ENCODE data around the gene FBP2. TPM values are rescaled to one million over a fixed set of nuclear protein-coding genes. Genes with fewer than 3 reads are reported as not detected.
"Not testable (repeated sequence)": the region's sequence is repeated elsewhere in the genome, so short reads cannot be mapped to it uniquely, and the experiment has no call there.

The FBP2 gene
- total RNA-seq, 2 donors from 2014 or later = 0.49 TPM; not detected in 1

DNA sequence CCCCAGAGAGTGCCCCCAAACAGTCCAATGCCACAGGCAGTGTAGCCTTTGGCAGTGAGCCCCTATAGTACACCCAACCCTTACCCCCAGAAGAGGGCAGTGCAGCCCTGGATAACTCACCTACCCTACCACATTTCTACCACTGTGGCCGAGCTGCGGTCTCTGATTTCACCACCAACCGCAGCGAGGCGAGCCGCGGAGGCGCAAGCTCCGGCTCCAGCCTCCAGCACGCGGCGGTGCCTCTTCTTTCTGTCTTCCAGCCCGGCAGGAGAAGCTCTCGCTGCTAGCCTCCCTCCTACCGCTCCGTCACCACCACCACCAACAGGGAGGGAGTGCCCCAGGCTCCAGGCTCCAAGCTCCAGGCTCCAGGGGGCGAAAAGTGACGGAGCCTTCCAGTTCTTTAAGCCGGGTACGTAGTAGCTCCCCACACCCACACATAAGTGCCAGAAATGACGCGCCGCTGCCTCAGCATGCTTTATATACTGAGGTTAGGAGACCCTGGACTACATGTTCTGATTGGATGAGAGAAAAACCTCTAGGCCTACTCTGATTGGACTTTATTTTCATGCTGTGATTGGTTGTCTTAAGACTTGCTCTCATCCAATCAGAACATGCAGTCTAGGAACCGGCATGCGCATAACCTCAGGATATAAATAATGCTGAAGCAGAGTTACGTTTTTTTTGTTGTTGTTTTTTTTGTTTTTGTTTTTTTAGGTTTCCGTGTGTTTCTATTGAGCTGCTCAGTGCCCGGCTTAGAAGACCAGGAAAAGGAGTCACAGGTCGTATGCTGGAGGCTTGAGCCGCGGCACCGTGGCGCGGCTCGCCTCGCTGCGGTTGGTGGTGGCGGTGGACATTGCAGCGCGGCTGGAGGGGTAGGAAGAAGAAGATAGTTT is 38.9 kb downstream of the FBP2 start, which contains the start of gene PCAT7:
Gene PCAT7 (plus strand): TSS at position 645 of the 893 bp plus-strand sequence.
- ATAC-seq (ENCODE audit: insufficient number of reproducible peaks, low FRiP score, low read depth) = no peak

DNA sequence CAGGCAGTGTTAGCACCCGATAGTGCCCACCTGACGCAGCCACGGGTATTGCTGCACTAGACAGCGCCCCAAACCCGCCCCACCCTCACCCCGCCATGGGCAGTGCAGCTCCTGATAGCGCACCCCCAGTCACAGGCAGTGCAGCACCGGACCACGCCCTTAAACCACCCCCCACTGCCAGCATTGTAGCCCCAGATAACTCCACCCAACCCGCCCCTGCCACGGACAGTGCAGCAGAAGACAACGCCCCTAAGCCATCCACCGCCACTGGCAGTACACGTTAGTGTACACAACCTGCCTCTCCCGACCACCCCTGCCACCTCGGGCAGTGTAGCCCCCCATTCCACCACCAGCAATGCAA is 39.6 kb downstream of the FBP2 start:
- no peak for ATAC-seq (ENCODE audit: insufficient number of reproducible peaks, low FRiP score, low read depth)
- TF ChIP-seq, protein P1, sequence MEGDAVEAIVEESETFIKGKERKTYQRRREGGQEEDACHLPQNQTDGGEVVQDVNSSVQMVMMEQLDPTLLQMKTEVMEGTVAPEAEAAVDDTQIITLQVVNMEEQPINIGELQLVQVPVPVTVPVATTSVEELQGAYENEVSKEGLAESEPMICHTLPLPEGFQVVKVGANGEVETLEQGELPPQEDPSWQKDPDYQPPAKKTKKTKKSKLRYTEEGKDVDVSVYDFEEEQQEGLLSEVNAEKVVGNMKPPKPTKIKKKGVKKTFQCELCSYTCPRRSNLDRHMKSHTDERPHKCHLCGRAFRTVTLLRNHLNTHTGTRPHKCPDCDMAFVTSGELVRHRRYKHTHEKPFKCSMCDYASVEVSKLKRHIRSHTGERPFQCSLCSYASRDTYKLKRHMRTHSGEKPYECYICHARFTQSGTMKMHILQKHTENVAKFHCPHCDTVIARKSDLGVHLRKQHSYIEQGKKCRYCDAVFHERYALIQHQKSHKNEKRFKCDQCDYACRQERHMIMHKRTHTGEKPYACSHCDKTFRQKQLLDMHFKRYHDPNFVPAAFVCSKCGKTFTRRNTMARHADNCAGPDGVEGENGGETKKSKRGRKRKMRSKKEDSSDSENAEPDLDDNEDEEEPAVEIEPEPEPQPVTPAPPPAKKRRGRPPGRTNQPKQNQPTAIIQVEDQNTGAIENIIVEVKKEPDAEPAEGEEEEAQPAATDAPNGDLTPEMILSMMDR (IDR thresholded peaks at IDR 0.05) = no peak
- Histone ChIP-seq H3K9me3 (no peaks in the 10 kb centered on the region), H3K4me1 (ENCODE audit: control insufficient read depth in 1 of 2, low read depth in 2 of 2) (no peaks in the 10 kb centered on the region), H3K27me3 (replicated peaks; ENCODE audit: insufficient read depth) (no peaks in the 10 kb centered on the region), H3K27ac (no peak overlapping the region), H3K36me3 (no peaks in the 10 kb centered on the region), H3K4me3 (no peak overlapping the region)
- DNase-seq (ENCODE audit: low spot score) = no peak

More for the DNA sequence above, 38.9 kb downstream of the FBP2 start, which contains the start of gene PCAT7:
- Histone ChIP-seq H3K4me1 (ENCODE audit: control insufficient read depth in 1 of 2, low read depth in 2 of 2) (no peaks in the 10 kb centered on the region), H3K27ac (no peak within 1 kb of the TSS), H3K9me3 (no peaks in the 10 kb centered on the region), H3K36me3 (no peaks in the 10 kb centered on the region), H3K27me3 (replicated peaks; ENCODE audit: insufficient read depth) (no peaks in the 10 kb centered on the region), H3K4me3 (peak within 1 kb of the TSS; percentile 47)
- TF ChIP-seq, protein P1 (IDR thresholded peaks at IDR 0.05) = peak; percentile 13
- no peak for DNase-seq (ENCODE audit: low spot score)

DNA sequence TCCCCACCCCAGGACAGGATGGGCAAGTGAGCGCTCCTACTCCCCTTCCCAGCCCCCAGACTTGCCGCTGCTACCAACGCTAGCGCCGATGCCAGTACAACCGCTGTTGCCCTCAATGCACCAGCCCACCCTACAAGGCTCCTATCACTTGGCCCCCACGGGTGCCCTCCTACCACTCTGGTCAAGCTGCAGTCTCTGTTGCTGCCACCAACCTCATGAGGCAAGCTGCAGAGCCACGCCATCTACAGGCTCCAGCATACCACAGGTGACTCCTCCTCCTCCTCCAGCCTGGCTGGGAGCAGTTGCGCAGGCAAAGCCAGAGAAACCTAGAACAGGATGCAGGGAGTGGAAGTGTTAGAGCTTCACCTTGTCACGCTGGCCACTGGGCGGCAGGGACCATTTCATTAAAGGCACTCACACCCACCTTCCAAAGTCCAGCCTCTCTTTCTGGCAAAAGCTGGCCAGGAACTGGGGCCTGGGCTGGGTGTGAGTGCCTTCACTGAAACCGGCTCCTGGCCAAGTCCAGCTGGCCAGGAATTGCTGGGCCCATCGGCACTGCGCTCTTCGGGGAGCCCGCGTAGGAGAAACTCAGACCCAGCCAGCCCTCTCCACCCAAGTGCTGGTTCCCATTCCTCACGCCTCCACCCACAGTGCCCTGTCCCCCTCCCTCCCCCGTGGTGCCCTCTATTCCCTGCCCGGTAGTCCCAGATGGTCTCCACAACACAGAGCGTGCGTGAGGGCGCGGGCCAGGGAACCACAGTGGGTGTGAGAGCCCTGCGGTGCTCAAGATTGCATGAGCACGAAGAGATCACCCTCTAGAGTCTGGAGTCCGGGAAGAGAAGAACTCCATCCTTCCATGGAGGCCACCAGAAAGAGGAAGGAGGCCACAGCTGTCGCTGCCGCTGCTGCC is 40.3 kb downstream of the FBP2 start:
- H3K4me1 ChIP-seq (ENCODE audit: control insufficient read depth in 1 of 2, low read depth in 2 of 2) = no peaks in the 10 kb centered on the region
- H3K27me3 ChIP-seq (replicated peaks; ENCODE audit: insufficient read depth) = no peaks in the 10 kb centered on the region
- ATAC-seq (ENCODE audit: insufficient number of reproducible peaks, low FRiP score, low read depth) (no peak), DNase-seq (ENCODE audit: low spot score) (no peak)
- no peak overlapping the region for H3K27ac ChIP-seq
- TF ChIP-seq, protein P1 (IDR thresholded peaks at IDR 0.05) = no peak
- no peaks in the 10 kb centered on the region for H3K9me3 ChIP-seq
- H3K4me3 ChIP-seq = no peak overlapping the region
- H3K36me3 ChIP-seq = no peaks in the 10 kb centered on the region

DNA sequence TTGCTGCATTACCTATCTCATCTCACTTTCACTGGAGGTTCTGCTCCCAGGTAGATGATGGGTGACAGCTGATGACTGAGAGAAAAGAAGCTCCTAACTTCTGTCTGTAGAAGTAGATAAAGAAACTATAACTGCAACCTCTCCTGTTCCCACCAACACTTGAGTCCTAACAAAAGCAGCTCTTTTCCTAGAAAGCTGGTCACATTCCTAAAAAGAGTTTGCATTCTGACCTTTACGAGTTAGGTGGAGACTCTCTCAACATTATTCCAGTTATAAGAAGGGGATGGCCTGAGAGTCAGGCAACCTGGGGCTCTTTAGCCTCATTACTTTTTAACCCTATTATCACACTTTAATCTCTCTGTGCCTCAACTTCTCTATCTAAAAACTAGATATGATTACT is 47.7 kb downstream of the FBP2 start:
- DNase-seq (ENCODE audit: low spot score) (no peak), ATAC-seq (ENCODE audit: insufficient number of reproducible peaks, low FRiP score, low read depth) (no peak)
- H3K36me3 ChIP-seq = no peaks in the 10 kb centered on the region
- H3K4me3 ChIP-seq = no peak overlapping the region
- TF ChIP-seq, protein P1 (IDR thresholded peaks at IDR 0.05) = no peak
- no peaks in the 10 kb centered on the region for H3K27me3 ChIP-seq (replicated peaks; ENCODE audit: insufficient read depth)
- no peaks in the 10 kb centered on the region for H3K4me1 ChIP-seq (ENCODE audit: control insufficient read depth in 1 of 2, low read depth in 2 of 2)
- no peak overlapping the region for H3K27ac ChIP-seq
- H3K9me3 ChIP-seq = no peaks in the 10 kb centered on the region

DNA sequence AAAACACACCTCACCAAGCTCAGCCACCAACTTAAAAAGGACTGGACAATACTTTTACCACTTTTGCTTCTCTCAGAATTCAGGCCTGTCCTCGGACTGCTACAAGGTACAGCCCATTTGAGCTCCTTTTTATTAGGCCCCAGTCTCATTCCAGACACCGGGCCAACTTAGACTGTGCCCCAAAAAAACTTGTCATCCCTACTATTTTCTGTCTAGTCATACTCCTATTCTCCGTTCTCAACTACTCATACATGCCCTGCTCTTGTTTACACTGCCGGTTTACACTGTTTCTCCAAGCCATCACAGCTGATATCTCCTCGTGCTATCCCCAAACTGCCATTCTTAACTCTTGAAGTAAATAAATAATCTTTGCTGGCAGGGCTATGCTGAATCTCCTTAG is 49.3 kb downstream of the FBP2 start:
- DNase-seq (ENCODE audit: low spot score); ATAC-seq (ENCODE audit: insufficient number of reproducible peaks, low FRiP score, low read depth); H3K27me3 ChIP-seq (replicated peaks; ENCODE audit: insufficient read depth): not testable (repeated sequence)

More for the DNA sequence above, 49.3 kb downstream of the FBP2 start:
- not testable (repeated sequence) for H3K4me3 ChIP-seq; H3K9me3 ChIP-seq; H3K4me1 ChIP-seq (ENCODE audit: control insufficient read depth in 1 of 2, low read depth in 2 of 2); H3K27ac ChIP-seq; H3K36me3 ChIP-seq

Measured in thoracic aorta (tissue), 2 donors.